ENCODE measurements around the gene OPCML. TPM values are rescaled to one million over a fixed set of nuclear protein-coding genes. Genes with fewer than 3 reads are reported as not detected.

Gene OPCML
- total and polyA plus RNA-seq, 4 donors: under 0.01 to 1.3 (median 0.88) TPM; not detected in 1

GRCh38 chr11:133115099-133115498 is 417.2 kb downstream of the OPCML start:
- DNase-seq (no peak), ATAC-seq (ENCODE audit: low FRiP score) (no peak)
- Histone ChIP-seq H3K27ac (ENCODE audit: low read depth in 1 of 2, low read length in 2 of 2) (no peak overlapping the region), H3K27me3 (ENCODE audit: control insufficient read depth in 1 of 2, insufficient read depth in 2 of 2, low read length in 1 of 2) (peaks cover 0 to 2% of the 10 kb centered on the region in 2 donors), H3K36me3 (ENCODE audit: control insufficient read depth in 1 of 2, insufficient read depth in 2 of 2, low read length in 1 of 2) (no peaks in the 10 kb centered on the region), H3K4me1 (ENCODE audit: control insufficient read depth in 1 of 2, insufficient read depth in 2 of 2, low read length in 2 of 2) (no peaks in the 10 kb centered on the region), H3K4me3 (ENCODE audit: low read length in 2 of 2) (no peak overlapping the region), H3K9me3 (ENCODE audit: control insufficient read depth, low read length) (peaks cover 3% of the 10 kb centered on the region)
- 83 to 85% methylated on average over 7 of the region's 7 CpGs for WGBS, 2 donors
- intact Hi-C loops (cut with DNase I): no loop called here

DNA sequence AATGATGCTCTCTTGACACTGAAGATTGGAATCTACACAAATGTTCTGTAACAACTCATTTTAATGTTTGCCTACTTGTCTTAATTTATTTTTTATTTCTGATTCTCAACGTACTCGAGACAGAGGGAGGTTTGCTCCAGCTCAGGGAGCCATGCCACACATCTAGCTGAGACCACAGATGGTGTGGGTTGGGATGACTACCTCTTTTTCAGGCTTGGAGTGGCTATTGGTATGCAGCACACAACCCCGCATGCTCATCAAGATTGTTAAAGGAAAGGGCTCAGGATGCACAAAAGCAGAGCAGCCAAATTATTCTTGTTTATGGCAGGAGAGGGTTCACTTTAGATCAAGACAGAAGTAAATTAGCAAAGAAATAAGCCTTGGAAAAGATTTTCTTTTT is 424.5 kb downstream of the OPCML start:
- H3K9me3 ChIP-seq (ENCODE audit: control insufficient read depth, low read length): peaks cover 3% of the 10 kb centered on the region
- H3K4me3 ChIP-seq (ENCODE audit: low read length in 2 of 2): no peak overlapping the region
- no peaks in the 10 kb centered on the region for H3K36me3 ChIP-seq (ENCODE audit: control insufficient read depth in 1 of 2, insufficient read depth in 2 of 2, low read length in 1 of 2)
- H3K27ac ChIP-seq (ENCODE audit: low read depth in 1 of 2, low read length in 2 of 2): no peak overlapping the region
- ATAC-seq (ENCODE audit: low FRiP score) (no peak), DNase-seq (no peak)
- peaks cover 0 to 2% of the 10 kb centered on the region in 2 donors for H3K27me3 ChIP-seq (ENCODE audit: control insufficient read depth in 1 of 2, insufficient read depth in 2 of 2, low read length in 1 of 2)
- no peaks in the 10 kb centered on the region for H3K4me1 ChIP-seq (ENCODE audit: control insufficient read depth in 1 of 2, insufficient read depth in 2 of 2, low read length in 2 of 2)
- intact Hi-C loops (cut with DNase I): no loop called here
- 64 to 71% methylated on average over 3 of the region's 3 CpGs for WGBS, 2 donors

DNA sequence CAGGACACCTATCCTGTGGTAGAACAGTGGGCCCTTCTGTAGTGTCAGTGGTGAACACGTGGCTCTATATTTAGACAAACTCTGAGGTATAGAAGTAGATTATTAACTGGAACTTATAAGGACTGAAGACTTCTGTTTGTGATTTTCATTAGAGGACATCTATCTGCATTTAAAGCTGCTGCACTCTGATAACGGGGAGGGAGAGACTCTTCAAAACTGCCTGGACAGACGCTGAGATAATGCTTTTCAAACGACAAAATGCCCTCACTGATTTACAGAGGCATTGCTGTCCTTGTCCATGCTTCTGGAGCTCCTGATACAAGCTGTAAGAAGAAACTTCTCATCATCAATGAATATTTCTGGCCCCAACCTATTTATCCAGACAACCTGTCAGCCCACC is 425.2 kb downstream of the OPCML start:
- WGBS, 2 donors: 78 to 81% methylated on average over 4 of the region's 4 CpGs
- peaks cover 0 to 2% of the 10 kb centered on the region in 2 donors for H3K27me3 ChIP-seq (ENCODE audit: control insufficient read depth in 1 of 2, insufficient read depth in 2 of 2, low read length in 1 of 2)
- H3K27ac ChIP-seq (ENCODE audit: low read depth in 1 of 2, low read length in 2 of 2): no peak overlapping the region
- DNase-seq (no peak), ATAC-seq (ENCODE audit: low FRiP score) (no peak)
- H3K4me3 ChIP-seq (ENCODE audit: low read length in 2 of 2): no peak overlapping the region
- H3K9me3 ChIP-seq (ENCODE audit: control insufficient read depth, low read length): no peaks in the 10 kb centered on the region
- no peaks in the 10 kb centered on the region for H3K4me1 ChIP-seq (ENCODE audit: control insufficient read depth in 1 of 2, insufficient read depth in 2 of 2, low read length in 2 of 2)
- H3K36me3 ChIP-seq (ENCODE audit: control insufficient read depth in 1 of 2, insufficient read depth in 2 of 2, low read length in 1 of 2): no peaks in the 10 kb centered on the region
- intact Hi-C loops (cut with DNase I): no loop called here

- H3K9me3 ChIP-seq (ENCODE audit: control insufficient read depth, low read length): no peaks in the 10 kb centered on the region
- no peak overlapping the region for H3K27ac ChIP-seq (ENCODE audit: low read depth in 1 of 2, low read length in 2 of 2)
- 87 to 88% methylated on average over 1 of the region's 1 CpG for WGBS, 2 donors
- ATAC-seq (ENCODE audit: low FRiP score) (no peak), DNase-seq (no peak)
- intact Hi-C loops (cut with DNase I): no loop called here
- H3K4me3 ChIP-seq (ENCODE audit: low read length in 2 of 2): no peak overlapping the region
- no peaks in the 10 kb centered on the region for H3K36me3 ChIP-seq (ENCODE audit: control insufficient read depth in 1 of 2, insufficient read depth in 2 of 2, low read length in 1 of 2)
- peaks cover 0 to 2% of the 10 kb centered on the region in 2 donors for H3K27me3 ChIP-seq (ENCODE audit: control insufficient read depth in 1 of 2, insufficient read depth in 2 of 2, low read length in 1 of 2)
- H3K4me1 ChIP-seq (ENCODE audit: control insufficient read depth in 1 of 2, insufficient read depth in 2 of 2, low read length in 2 of 2): no peaks in the 10 kb centered on the region
Observed at GRCh38 chr11:133106417-133106816, 425.9 kb downstream of the OPCML start.

GRCh38 chr11:133104009-133104744 is 428.1 kb downstream of the OPCML start:
- intact Hi-C loops (cut with DNase I): no loop called here
- Histone ChIP-seq H3K36me3 (ENCODE audit: control insufficient read depth in 1 of 2, insufficient read depth in 2 of 2, low read length in 1 of 2) (no peaks in the 10 kb centered on the region), H3K27me3 (ENCODE audit: control insufficient read depth in 1 of 2, insufficient read depth in 2 of 2, low read length in 1 of 2) (no peaks in the 10 kb centered on the region), H3K27ac (ENCODE audit: low read depth in 1 of 2, low read length in 2 of 2) (no peak overlapping the region), H3K4me1 (ENCODE audit: control insufficient read depth in 1 of 2, insufficient read depth in 2 of 2, low read length in 2 of 2) (no peaks in the 10 kb centered on the region), H3K9me3 (ENCODE audit: control insufficient read depth, low read length) (peaks cover 1% of the 10 kb centered on the region), H3K4me3 (ENCODE audit: low read length in 2 of 2) (no peak overlapping the region)
- ATAC-seq (ENCODE audit: low FRiP score) (no peak), DNase-seq (no peak)
- WGBS, 2 donors: 73% methylated on average over 4 of the region's 4 CpGs

GRCh38 chr11:133096981-133097380 is 435.3 kb downstream of the OPCML start:
- intact Hi-C loops (cut with DNase I): no loop called here
- Histone ChIP-seq H3K4me3 (ENCODE audit: low read length in 2 of 2) (no peak overlapping the region), H3K27ac (ENCODE audit: low read depth in 1 of 2, low read length in 2 of 2) (no peak overlapping the region), H3K4me1 (ENCODE audit: control insufficient read depth in 1 of 2, insufficient read depth in 2 of 2, low read length in 2 of 2) (no peaks in the 10 kb centered on the region), H3K27me3 (ENCODE audit: control insufficient read depth in 1 of 2, insufficient read depth in 2 of 2, low read length in 1 of 2) (no peaks in the 10 kb centered on the region), H3K36me3 (ENCODE audit: control insufficient read depth in 1 of 2, insufficient read depth in 2 of 2, low read length in 1 of 2) (no peaks in the 10 kb centered on the region), H3K9me3 (ENCODE audit: control insufficient read depth, low read length) (peaks cover 1% of the 10 kb centered on the region)
- WGBS, 2 donors: 86% methylated on average over 5 of the region's 5 CpGs
- ATAC-seq (ENCODE audit: low FRiP score): no peak
- DNase-seq: no peak

DNA sequence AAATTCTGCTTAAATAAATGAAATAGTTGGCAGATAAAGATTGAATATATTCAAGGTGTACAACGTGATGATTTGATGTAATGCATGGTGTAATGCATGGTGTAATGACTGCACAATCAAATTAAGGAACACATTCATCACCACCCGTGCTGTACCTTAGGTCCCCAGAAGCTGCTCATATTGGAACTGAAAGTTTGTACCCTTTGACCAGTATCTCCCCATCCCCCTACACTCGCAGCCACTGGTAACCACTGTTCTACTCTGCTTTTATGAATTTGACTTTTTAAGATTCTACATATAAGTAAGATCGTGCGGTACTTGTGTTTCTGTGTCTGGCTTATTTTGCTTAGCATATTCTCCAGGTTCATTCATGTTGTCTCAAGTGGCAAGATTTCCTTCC is 445.8 kb downstream of the OPCML start:
- Histone ChIP-seq H3K27me3 (ENCODE audit: control insufficient read depth in 1 of 2, insufficient read depth in 2 of 2, low read length in 1 of 2) (no peaks in the 10 kb centered on the region), H3K4me3 (ENCODE audit: low read length in 2 of 2) (no peak overlapping the region), H3K36me3 (ENCODE audit: control insufficient read depth in 1 of 2, insufficient read depth in 2 of 2, low read length in 1 of 2) (no peaks in the 10 kb centered on the region), H3K4me1 (ENCODE audit: control insufficient read depth in 1 of 2, insufficient read depth in 2 of 2, low read length in 2 of 2) (no peaks in the 10 kb centered on the region), H3K9me3 (ENCODE audit: control insufficient read depth, low read length) (no peaks in the 10 kb centered on the region), H3K27ac (ENCODE audit: low read depth in 1 of 2, low read length in 2 of 2) (no peak overlapping the region)
- ATAC-seq (ENCODE audit: low FRiP score) (no peak), DNase-seq (no peak)
- WGBS, 2 donors: 74 to 79% methylated on average over 5 of the region's 5 CpGs
- intact Hi-C loops (cut with DNase I): loop anchor here in 1 of 2 donors (10.0 kb wide), 1 partner anchor 748 kb away; no protein-coding TSS in a partner anchor

DNA sequence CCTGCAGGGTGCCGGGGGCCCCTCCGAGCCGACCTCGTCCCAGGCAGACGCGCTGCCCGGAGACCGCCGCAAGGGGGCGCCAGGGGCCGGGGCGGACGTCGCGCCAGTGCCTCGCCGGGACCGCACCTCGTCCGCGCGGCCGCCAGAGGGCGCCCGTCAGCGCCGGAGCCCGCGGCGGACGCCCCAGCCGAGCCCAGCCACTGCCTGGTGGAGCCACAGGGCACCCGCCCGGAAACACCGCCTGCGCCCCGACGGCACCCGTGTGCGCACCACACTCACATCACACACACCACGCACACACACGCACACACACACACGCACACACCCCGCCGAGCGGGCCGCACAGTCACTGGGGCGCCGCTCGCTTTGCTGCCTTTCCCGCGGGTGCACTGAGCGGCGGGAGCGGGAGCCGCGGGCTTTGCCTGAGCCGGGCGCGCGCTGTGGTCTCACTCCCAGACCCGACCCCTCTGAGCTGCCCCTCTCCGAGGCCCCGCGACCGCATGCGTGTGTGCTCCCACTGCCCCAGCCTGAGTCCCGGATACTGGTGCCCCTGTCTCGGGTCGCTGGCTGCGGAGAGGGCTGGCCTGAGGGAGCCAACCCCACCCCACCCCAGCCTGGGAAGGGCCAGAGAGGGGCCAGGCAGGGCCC is 449.3 kb downstream of the OPCML start:
- no peaks in the 10 kb centered on the region for H3K36me3 ChIP-seq (ENCODE audit: control insufficient read depth in 1 of 2, insufficient read depth in 2 of 2, low read length in 1 of 2)
- WGBS, 2 donors: 1 to 2% methylated on average over 61 to 71 of the region's 71 CpGs
- ATAC-seq (ENCODE audit: low FRiP score) (peak; percentile 90), DNase-seq (peak; percentile 60 to 85)
- no peaks in the 10 kb centered on the region for H3K4me1 ChIP-seq (ENCODE audit: control insufficient read depth in 1 of 2, insufficient read depth in 2 of 2, low read length in 2 of 2)
- no peaks in the 10 kb centered on the region for H3K27me3 ChIP-seq (ENCODE audit: control insufficient read depth in 1 of 2, insufficient read depth in 2 of 2, low read length in 1 of 2)
- intact Hi-C loops (cut with DNase I): loop anchor here (5.0 to 10.0 kb wide), 2 partner anchors 752 to 754 kb away; no protein-coding TSS in a partner anchor
- no peaks in the 10 kb centered on the region for H3K9me3 ChIP-seq (ENCODE audit: control insufficient read depth, low read length)
- no peak overlapping the region for H3K4me3 ChIP-seq (ENCODE audit: low read length in 2 of 2)
- no peak overlapping the region for H3K27ac ChIP-seq (ENCODE audit: low read depth in 1 of 2, low read length in 2 of 2)

DNA sequence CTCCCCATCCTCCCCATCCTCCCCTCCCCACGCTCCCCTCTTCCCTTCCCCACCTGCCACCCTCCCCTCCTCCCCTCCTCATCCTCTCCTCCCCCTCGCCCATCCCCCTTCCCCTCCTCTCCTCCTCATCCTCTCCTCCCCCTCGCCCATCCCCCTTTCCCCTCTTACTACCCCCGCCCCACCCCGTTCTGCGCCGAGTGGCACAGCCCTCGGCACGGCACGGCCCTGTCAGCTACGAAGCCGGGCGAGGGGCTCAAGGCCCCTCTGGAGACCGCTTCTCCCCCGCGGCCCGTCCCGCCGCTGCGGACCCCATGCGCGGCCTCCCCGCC is 449.9 kb downstream of the OPCML start:
- Histone ChIP-seq H3K36me3 (ENCODE audit: control insufficient read depth in 1 of 2, insufficient read depth in 2 of 2, low read length in 1 of 2) (no peaks in the 10 kb centered on the region), H3K4me1 (ENCODE audit: control insufficient read depth in 1 of 2, insufficient read depth in 2 of 2, low read length in 2 of 2) (no peaks in the 10 kb centered on the region), H3K4me3 (ENCODE audit: low read length in 2 of 2) (no peak overlapping the region), H3K27me3 (ENCODE audit: control insufficient read depth in 1 of 2, insufficient read depth in 2 of 2, low read length in 1 of 2) (no peaks in the 10 kb centered on the region), H3K9me3 (ENCODE audit: control insufficient read depth, low read length) (no peaks in the 10 kb centered on the region), H3K27ac (ENCODE audit: low read depth in 1 of 2, low read length in 2 of 2) (no peak overlapping the region)
- intact Hi-C loops (cut with DNase I): loop anchor here (5.0 to 10.0 kb wide), 2 partner anchors 752 to 755 kb away; no protein-coding TSS in a partner anchor
- 10 to 13% methylated on average over 19 to 23 of the region's 23 CpGs for WGBS, 2 donors
- DNase-seq: no peak
- no peak for ATAC-seq (ENCODE audit: low FRiP score)
